Retina (tissue), 1 donor: ENCODE data around the gene SLC16A5.
"Not testable (repeated sequence)": the region's sequence is repeated elsewhere in the genome, so short reads cannot be mapped to it uniquely, and the experiment has no call there.

Experiments
- DNase-seq: peaks from one replicate; pipeline ENCODE4 v3.0.0-alpha.2; 2016

SLC16A5 gene

DNA sequence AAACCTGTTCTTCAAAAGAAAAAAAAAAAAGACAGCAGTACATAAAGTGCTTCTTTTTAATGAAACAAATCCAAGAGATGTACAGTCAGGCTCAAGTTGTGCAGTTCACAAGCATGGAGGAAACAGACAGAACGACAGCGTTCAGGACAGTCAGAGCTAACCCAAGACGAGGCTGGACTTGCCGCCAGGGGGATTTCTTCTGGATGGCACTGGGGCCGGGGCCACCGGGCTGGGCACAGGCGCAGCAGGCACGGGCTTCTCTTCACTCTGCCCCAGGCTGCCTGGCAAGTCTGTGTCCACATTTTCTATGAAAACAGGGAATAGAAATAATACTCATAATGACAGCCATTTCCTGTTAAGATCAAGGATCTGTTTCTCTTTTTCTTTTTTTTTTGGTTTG lies 48.2 kb downstream of the SLC16A5 start:
- DNase-seq, result no peak

DNA sequence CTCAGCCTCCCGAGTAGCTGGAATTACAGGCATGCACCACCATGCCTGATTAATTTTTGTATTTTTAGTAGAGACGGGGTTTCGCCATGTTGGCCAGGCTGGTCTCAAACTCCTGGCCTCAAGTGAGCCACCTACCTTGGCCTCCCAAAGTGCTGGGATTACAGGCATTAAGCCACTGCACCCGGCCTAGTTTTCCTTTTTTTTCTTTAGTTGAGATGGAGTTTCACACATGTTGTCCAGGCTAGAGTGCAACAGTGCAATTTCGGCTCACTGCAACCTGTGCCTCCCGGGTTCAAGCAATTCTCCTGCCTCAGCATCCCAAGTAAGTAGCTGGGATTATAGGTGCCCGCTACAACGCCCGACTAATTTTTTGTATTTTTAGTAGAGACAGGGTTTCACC lies 50.0 kb downstream of the SLC16A5 start:
- not testable (repeated sequence) for DNase-seq

DNA sequence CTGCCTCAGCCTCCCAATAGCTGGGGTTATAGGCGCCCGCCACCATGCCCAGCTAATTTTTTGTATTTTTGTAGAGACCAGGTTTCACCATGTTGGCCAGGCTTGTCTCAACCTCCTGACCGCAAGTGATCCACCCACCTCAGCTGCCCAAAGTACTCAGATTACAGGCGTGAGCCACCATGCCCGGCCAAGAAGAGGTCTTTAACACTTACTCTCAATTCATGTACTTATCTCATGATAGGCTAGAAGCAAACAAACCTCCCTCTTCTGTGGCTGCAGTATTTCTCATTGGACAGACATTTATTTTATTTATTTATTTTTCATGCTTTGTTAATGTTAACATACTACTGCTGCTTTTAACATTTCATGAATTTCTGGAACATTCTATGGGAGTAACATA lies 50.8 kb downstream of the SLC16A5 start:
- DNase-seq, result no peak

DNA sequence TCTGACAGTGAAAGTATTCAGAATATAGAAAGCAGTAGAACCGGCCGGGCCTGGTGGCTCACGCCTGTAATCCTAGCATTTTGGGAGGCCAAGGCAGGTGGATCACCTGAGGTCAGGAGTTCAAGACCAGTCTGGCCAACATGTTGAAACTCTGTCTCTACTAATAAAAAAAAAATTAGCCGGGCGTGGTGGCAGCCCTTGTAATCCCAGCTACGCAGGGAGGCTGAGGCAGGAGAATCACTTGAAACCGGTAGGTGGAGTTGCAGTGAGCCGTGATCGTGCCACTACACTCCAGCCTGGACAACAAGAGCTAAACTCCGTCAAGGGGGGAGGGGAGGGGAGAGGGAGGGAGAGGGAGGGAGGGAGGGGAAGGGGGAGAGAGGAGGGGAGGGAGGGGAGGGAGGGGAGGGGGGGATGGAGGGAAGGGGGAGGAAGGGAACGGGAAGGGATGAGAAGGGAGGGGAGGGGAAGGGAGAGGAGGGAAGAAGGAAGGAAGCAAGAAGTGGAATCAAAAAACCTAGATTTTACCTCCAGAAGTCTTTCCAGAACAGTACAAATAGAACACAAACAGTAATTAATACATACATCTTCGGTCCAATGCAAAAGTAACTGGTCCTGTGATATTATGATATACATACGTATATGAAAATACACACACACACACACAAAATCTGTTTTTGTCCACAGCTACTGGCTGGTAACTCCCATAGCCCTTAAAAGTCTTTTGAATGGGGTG lies 54.6 kb downstream of the SLC16A5 start:
- no peak for DNase-seq

DNA sequence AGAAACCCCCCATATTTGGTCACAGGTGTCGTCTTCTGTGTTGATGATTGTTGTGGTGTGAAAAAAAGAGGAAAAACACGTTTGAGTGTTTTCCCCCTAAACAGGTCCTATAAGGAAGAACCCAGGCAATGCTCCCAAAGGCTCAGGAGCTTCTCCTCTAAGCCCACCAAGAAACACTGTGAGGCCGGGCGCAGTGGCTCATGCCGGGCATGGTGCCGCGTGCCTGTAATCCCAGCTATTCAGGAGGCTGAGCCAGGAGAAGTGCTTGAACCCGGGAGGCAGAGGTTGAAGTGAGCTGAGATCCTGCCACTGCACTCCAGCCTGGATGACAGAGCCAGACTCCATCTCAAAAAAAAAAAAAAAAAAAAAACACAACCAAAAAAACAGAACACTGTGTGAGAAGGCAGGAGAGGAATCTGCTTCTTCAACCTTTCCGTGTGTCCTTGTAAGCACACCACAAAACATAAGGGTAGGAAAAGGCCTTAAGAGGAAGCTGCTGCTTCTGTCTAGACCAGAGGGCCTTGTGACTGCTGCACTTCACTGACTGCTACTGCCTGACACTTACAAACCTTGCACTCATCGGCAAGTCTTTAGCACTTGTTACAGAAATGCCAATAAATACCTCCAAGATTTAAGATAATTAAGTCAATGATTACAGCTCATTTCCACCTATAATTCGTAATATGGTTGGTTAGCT lies 57.2 kb downstream of the SLC16A5 start:
- DNase-seq, result no peak

DNA sequence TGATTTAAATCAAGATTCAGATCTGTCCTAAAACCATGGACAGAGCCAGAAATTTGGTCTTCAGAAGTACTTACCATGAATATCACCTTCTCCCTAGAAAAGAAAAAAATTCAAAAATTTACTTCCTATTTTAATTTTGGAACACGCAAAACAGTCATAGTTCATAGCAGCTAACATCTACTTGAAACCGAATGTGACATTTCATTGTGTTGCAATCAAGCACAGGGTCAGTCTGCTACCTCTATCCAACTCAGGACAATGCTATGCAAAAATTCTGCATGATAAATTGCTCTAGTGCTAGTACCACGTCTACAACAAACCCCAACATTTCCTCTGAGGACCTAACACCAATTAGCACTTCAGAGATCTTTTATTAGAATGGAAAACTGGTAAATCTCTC lies 58.8 kb downstream of the SLC16A5 start:
- no peak for DNase-seq

DNA sequence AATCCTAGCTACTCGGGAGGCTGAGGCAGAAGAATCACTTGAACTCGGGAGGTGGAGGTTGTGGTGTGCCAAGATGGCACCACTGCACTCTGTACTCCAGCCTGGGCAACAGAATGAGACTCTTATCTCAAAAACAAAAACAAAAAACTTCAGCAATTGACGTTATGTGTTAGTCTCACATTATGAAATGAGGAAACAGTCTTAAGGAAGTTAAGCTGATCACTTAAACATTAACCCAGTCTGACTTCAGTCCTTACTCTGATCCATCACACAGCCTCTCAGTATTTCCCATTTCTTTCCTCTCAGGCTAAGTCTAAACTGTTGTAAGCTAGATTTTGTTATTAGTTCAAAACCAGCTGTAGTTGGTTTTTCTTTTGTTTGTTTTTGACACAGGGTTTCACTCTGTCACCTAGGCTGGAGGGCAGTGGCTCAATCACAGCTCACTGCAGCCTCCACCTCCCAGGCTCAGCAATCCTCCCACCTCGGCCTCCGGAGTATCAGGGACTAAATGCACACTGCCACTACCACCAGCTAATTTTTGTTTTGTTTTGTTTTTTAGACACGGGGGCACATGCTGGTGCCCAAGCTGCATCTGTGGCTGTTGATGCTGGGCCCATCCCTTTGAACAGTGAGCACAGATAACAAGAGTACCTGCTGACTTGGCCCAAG lies 60.3 kb downstream of the SLC16A5 start:
- DNase-seq, result no peak

DNA sequence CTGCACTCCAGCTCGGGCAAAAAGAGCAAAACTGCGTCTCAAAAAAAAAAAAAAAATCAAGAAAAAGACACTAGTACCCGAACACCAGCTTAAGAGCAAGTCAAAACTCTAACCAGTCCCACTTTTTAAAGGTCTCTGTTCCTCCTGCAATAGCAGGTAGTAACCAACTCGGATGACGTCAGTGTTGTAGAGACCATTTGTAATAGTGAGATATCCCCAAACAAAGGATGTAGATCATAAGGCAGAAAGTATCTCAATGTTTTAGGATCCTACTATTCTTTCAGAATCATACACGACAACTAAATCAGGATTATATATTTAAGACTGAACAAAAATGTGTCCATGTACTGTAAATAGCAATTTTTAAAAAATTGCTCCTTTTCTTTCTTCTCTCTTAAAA lies 64.2 kb downstream of the SLC16A5 start:
- peak; percentile 30 for DNase-seq

DNA sequence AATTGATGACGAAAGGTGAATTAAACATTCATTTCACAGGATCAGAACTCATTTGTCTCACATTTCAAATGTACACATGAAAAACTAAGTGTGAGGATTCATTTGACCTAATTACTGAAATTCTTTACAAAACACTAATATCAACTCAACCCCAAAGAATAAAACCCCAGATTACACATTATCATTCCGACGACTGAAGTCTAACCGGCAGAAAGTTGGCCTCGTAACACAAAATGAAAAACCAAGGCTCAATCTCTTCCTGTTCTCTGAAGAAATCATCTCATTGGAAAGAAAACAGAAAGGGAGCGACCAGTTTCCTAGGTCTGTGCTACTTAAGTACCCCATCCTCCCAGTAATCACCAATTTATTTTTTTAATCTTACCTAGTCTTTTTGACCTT lies 64.8 kb downstream of the SLC16A5 start:
- DNase-seq, result no peak

DNA sequence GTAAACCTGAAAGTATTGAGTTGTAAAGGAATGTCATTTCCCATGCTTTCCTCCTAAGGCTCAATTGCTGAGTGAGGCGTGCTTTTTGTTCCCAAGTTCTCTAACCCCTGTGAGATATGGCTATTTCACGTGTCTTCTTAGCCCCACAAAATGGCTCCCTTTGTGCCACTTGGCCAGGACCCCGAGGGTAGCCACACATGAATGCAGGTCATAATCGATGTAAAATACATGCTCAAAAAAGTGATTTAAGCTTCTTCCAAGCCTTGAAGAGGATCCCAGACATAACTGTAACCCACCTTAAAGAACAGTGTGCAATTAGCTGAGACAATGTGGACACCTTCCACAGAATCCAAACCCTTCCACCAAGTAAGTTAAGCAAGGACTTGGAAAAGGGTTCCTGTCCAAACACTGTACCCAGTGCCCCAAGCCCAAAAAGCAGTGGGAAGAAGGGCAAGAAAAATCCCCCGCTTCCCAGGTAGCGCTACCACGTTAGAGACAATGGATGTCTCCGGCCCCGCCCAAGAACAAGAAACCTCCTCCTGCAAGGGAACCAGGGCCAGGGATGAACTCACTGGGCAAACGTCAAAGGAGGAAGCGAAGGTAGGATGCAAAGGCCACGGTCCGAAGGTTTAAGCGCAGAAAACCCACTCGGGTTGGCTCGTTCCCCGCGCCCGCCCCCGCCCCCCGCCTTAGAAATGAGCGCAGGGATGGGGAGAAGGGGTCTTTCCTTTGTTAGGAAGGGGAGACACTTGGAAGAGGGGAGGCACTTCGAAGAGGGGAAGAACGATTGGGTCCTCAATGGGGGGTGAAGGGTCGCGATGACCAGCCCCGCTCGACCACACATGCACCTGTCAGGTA lies 65.4 kb downstream of the SLC16A5 start:
- DNase-seq, result peak; percentile 80

DNA sequence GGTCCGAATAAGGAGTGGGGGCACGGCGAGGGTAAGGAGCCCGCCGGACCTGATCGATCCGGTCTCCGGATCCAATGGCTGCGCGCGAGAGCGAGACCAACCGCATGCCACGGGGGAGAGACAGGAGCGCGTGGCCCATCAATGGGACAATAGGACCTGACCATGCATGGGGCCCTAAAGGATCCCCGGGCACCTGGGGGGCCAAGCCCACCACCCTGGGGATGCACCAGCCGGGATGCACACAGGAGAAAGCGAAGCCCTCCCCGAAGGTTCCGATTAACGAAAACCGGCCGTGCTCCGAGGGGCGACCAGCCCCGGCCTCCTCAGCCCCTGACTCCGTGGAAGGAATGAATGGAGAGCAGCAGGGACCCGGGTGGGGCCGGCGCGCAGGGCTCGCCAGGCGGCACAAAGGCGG lies 66.0 kb downstream of the SLC16A5 start:
- DNase-seq, result peak; percentile 89

DNA sequence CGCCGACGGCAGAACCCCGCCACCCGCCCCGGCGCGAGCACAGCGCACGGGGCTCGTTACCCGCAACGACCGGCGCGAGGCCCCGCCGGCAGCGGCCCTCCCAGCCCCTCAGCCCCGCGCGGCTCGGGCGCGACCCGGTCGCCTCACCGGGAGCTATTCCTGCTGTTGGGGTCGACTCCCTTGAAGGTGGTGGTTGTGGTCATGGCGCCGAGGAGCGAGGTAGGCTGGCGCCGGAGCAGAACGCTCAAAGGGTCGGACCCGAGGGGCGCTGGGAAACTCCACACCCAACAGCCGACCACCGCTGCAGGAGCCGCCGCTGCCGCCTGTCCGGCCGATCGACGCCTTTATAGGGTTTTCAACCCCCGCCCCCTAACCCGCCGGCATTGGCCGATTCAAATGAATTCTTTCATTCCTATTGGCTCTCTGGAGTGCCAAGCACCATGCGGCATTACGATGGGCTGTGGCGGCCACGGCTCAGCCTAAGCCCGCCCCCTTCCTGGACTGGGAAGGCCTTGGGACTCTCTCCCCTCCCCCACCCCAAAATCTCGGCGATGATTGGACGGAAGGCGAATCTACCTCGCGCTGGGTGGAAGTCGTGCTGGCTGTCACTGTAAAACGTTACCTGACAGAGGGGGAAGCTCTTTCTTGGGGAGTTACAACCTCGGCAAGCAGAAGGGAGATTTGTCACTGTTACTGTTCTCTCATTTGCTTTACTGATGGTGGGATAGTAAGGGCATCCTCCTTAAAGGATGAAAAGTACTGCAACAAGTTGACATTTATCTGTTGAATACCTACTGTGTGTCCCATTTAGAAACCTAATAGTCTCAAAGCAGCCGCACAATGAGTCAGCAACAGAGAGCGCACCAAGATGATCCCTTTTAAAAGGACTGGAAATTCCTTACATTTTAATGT lies 66.7 kb downstream of the SLC16A5 start, which contains the start of gene JPT1:
TSS of gene JPT1 (minus strand) at position 318 of the 912 bp plus-strand sequence. CDS start at position 203, 115 bp downstream.
- DNase-seq, result peak; percentile 97

DNA sequence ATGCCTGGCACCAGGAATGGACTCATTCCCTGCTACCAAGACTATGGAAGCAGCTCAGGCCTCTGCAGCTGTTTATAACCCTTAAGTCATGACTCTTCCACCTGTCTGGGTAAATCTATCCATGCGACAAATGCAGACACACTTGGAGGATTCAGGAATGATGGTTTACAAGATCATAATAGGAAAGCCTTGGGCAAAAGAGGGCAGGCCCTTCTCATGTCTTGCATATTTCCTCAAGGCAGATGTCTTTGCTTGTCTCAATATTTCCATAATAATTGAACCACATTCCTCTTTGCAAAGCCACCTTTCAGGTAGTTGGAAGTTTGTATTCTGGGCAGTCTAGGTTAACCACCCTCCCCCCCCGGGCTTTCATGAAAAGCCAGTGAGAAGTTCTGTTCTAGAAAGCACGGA lies 67.4 kb downstream of the SLC16A5 start:
- no peak for DNase-seq
